Memory B cell (primary cell): ENCODE measurements around the gene SYT3.
A peak's percentile ranks its signal among the peaks of the same experiment; 100 is the strongest.

Experiments
- ATAC-seq: fragments of 150-1000 bp; cut with Tn5 transposase; 2 replicates; pipeline ENCODE4 v1.10.0; 2021; ENCODE audit warnings: low read depth, mild to moderate bottlenecking, moderate library complexity
- DNase-seq, 2 donors: peaks; one replicate each; pipeline ENCODE4 v3.0.0; 2022; ENCODE audit warnings: low spot score in 2 of 2
- H3K27ac Mint-ChIP-seq: one replicate; pipeline ENCODE4 v1.8.0; 2022; ENCODE audit warnings: mild to moderate bottlenecking, moderate library complexity, mixed read lengths
- H3K27me3 Mint-ChIP-seq: one replicate; pipeline ENCODE4 v1.8.0; 2022; ENCODE audit warnings: mixed read lengths
- H3K36me3 Mint-ChIP-seq: one replicate; pipeline ENCODE4 v1.8.0; 2022; ENCODE audit warnings: mild to moderate bottlenecking, mixed read lengths
- H3K4me1 Mint-ChIP-seq: one replicate; pipeline ENCODE4 v1.8.0; 2022; ENCODE audit warnings: mixed read lengths
- H3K4me3 Mint-ChIP-seq: one replicate; pipeline ENCODE4 v1.8.0; 2022; ENCODE audit warnings: mild to moderate bottlenecking, moderate library complexity, mixed read lengths
- H3K9me3 Mint-ChIP-seq: one replicate; pipeline ENCODE4 v1.8.0; 2022; ENCODE audit warnings: mixed read lengths

Gene SYT3

DNA sequence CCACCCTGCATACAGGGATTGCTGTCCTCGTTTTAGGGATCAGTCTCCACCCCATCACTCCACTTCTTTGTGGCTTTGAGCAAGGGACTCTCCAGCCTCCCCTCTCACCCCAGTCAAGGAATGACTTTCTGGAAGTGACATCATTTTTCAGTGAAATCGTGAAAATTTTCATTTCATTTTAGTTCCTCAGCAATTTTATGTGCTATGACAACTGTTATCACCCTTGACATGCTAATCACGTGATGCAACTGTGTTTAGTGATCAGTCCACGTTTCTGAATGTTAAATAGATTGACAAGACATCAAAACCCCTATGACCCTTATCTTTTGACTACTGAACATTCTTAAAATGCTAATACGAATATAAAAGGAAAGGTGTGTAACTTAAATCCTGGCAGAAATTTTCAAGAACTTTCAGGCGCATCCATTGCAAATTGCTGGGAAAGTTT, 17.6 kb upstream of the SYT3 start:
- Mint-ChIP-seq H3K9me3 (peaks cover 23% of the 10 kb centered on the region), H3K27me3 (peaks cover 44% of the 10 kb centered on the region), H3K27ac (no peak overlapping the region), H3K36me3 (peaks cover 19% of the 10 kb centered on the region), H3K4me3 (no peak overlapping the region), H3K4me1 (peaks cover 15% of the 10 kb centered on the region)
- ATAC-seq (no peak), DNase-seq (no peak)

- Mint-ChIP-seq H3K9me3 (peaks cover 20% of the 10 kb centered on the region), H3K4me3 (no peak overlapping the region), H3K27ac (no peak overlapping the region), H3K4me1 (peaks cover 11% of the 10 kb centered on the region), H3K36me3 (peaks cover 11% of the 10 kb centered on the region), H3K27me3 (peaks cover 34% of the 10 kb centered on the region)
- DNase-seq, result no peak
- no peak for ATAC-seq
Measured at GRCh38 chr19:50654882-50655281, 15.2 kb upstream of the SYT3 start.

DNA sequence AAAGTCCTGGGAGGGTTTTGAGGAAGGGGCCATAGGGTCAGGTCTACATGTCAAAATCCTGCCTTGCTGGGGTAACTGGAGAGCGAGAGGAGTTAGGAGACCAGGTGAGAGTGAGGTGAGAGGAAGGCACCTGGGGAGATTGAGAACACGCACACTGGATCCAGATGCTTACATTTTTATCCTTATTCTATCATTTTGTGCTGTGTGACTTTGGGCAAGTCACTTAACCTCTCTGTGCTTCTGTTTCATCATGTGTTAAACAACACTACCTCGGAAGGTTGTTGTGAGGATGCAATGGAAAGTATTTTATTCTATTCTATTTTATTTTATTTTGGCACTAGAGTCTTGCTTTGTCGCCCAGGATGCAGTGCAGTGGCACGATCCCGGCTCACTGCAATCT, 13.0 kb upstream of the SYT3 start:
- Mint-ChIP-seq H3K36me3 (peaks cover 10% of the 10 kb centered on the region), H3K27ac (no peak overlapping the region), H3K27me3 (peaks cover 32% of the 10 kb centered on the region), H3K4me3 (no peak overlapping the region), H3K4me1 (peaks cover 2% of the 10 kb centered on the region), H3K9me3 (peaks cover 18% of the 10 kb centered on the region)
- DNase-seq (no peak), ATAC-seq (no peak)

DNA sequence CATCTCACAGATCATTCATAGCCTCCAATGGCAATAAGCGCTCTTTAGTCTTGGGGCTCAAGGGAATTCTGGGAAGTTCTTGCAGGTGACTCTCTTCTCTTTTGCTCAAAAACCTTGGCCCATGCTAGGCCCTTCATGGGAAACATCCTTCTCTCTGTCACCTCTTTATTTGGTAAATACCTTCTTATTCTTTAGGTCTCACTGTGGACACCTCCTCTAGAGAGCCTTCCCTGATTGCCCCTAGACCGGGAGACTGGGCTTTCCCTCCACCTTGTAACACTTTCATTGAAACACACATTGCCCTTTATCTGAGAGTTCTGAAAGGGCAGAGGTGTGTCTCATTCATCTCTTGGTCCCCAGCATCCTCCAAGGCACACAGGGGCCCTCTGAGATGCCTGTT, 11.5 kb upstream of the SYT3 start:
- H3K4me3 Mint-ChIP-seq, result no peak overlapping the region
- ATAC-seq, result no peak
- peaks cover 10% of the 10 kb centered on the region for H3K36me3 Mint-ChIP-seq
- H3K27me3 Mint-ChIP-seq, result peaks cover 28% of the 10 kb centered on the region
- no peaks in the 10 kb centered on the region for H3K4me1 Mint-ChIP-seq
- DNase-seq, result no peak
- no peak overlapping the region for H3K27ac Mint-ChIP-seq
- H3K9me3 Mint-ChIP-seq, result peaks cover 18% of the 10 kb centered on the region

GRCh38 chr19:50649433-50650391, 10.0 kb upstream of the SYT3 start, which contains the start of gene C19orf81:
C19orf81 (plus strand) TSS chr19:50649445; CDS start chr19:50649445, 0 bp downstream.
- H3K4me3 Mint-ChIP-seq, result no peak within 1 kb of the TSS
- peaks cover 5% of the 10 kb centered on the region for H3K36me3 Mint-ChIP-seq
- no peaks in the 10 kb centered on the region for H3K4me1 Mint-ChIP-seq
- peaks cover 21% of the 10 kb centered on the region for H3K27me3 Mint-ChIP-seq
- no peak for DNase-seq
- peaks cover 10% of the 10 kb centered on the region for H3K9me3 Mint-ChIP-seq
- no peak within 1 kb of the TSS for H3K27ac Mint-ChIP-seq
- ATAC-seq, result no peak

DNA sequence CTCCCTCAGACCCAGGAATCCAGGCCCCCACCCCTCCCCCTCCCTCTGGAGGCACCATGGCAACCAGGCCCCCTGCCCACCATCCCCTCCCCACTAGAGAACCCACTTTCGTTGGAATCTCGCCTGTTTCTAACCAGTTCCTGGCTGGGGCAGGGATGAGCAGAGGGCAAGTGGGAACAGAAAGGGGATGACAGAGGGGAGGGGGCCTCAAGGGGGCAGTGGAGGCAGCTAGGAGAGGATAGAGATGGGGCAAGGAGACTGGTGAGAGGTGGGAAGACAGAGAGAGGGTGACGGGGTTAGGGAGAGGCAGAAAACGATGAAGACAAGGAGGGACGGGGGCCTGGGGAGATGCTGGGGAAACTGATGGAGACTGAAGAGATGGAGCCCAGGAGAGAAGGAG, 9.0 kb upstream of the SYT3 start:
- H3K27me3 Mint-ChIP-seq, result peaks cover 19% of the 10 kb centered on the region
- no peak for DNase-seq
- peaks cover 4% of the 10 kb centered on the region for H3K36me3 Mint-ChIP-seq
- H3K4me3 Mint-ChIP-seq, result no peak overlapping the region
- no peaks in the 10 kb centered on the region for H3K4me1 Mint-ChIP-seq
- H3K27ac Mint-ChIP-seq, result no peak overlapping the region
- no peak for ATAC-seq
- H3K9me3 Mint-ChIP-seq, result peaks cover 9% of the 10 kb centered on the region

DNA sequence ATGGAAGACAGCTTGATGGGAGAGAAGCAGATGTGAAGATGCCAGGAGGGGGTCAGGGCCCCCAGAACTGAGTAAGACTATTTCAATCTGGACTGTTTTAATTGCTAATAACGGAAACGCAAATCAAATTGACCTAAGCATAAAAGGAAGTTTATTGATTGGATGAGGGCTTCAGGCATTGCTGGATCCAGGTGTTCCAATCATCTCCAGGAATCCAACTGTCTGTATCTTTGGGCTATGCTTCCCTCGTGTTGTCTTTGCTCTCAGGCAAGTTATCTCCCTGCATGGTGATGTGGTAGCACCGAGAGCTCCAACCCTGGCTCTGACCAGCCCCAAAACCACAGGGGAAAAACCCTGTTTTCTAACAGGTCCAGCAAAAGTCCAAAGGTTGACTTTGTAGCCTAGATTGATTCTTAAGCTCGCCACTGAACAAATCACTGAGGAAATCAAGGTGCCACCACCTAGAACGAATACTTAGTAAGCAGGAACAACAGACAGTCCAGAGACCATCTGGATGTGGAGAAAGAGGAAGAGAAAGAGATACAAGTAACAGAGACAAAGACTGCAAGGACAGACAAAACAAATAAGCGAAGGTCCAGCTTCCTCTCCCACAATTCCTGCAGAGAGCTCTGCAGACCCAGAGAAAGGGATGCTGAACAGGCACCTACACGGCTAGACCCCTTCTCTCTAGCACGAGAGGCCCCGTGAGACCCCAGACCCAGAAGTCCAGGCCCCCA, 8.4 kb upstream of the SYT3 start:
- H3K36me3 Mint-ChIP-seq, result peaks cover 4% of the 10 kb centered on the region
- peaks cover 16% of the 10 kb centered on the region for H3K27me3 Mint-ChIP-seq
- H3K4me3 Mint-ChIP-seq, result no peak overlapping the region
- ATAC-seq, result no peak
- no peak for DNase-seq
- no peaks in the 10 kb centered on the region for H3K4me1 Mint-ChIP-seq
- H3K27ac Mint-ChIP-seq, result no peak overlapping the region
- peaks cover 9% of the 10 kb centered on the region for H3K9me3 Mint-ChIP-seq

DNA sequence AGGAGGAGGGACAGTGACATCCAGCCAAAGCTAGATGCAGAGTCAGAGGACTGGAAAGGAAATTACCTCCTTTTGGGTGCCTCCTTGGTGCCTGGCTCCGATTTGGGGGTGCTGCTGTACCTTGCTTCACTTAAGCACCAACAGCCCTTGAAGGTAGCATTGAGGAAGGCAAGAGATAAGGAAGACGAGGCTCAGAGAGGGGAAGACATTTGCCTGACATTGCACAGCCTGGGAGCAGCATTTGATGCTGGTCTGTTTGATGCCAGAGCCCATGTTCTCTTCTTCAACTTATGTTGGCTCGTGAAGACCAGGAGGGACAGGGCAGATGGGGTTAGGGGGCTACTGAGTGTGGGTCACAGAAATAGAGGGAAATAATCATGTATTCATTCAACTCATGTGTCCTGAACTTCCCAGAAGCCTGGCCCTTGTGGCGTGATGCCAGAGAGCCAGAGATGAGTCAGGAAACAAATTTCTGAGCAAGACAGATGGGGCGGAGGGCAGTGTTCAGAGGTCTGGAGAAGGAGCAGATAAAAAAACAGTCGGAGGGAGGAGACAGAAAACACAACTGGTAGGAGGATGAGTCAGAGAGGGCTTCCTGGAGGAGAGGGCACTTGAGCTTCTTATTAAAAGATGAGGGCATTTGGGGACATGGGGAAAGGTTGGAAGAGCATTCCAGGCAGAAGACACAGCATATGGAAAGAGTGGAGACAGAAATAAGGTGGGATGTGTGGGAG, 6.6 kb upstream of the SYT3 start:
- no peak for ATAC-seq
- DNase-seq, result no peak
- Mint-ChIP-seq H3K4me1 (no peaks in the 10 kb centered on the region), H3K36me3 (peaks cover 4% of the 10 kb centered on the region), H3K27ac (no peak overlapping the region), H3K27me3 (peaks cover 14% of the 10 kb centered on the region), H3K9me3 (peaks cover 8% of the 10 kb centered on the region), H3K4me3 (no peak overlapping the region)

DNA sequence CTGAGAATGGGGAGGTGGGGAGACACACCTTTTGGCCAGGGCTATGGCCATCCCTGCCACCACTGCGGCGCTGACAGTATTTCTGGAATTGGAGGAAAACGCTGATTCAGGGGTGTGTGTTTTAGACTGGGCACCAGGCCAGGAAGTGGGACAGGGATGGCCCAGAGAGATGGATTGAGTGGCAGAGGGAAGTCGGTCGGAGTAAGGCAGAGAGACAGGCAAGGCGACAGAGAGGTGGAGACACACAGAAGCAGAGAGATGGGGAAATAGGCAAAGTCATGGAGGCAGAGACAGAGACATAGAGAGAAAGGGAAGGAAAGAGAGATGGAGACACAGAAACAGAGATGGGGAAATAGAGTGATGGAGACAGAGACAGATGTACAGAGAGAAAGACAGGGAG, 5.4 kb upstream of the SYT3 start:
- DNase-seq (no peak), ATAC-seq (no peak)
- H3K4me1 Mint-ChIP-seq, result no peaks in the 10 kb centered on the region
- H3K27ac Mint-ChIP-seq, result no peak overlapping the region
- H3K27me3 Mint-ChIP-seq, result peaks cover 13% of the 10 kb centered on the region
- peaks cover 4% of the 10 kb centered on the region for H3K36me3 Mint-ChIP-seq
- H3K4me3 Mint-ChIP-seq, result no peak overlapping the region
- peaks cover 7% of the 10 kb centered on the region for H3K9me3 Mint-ChIP-seq

GRCh38 chr19:50644315-50644915, 4.7 kb upstream of the SYT3 start:
- DNase-seq, result no peak

GRCh38 chr19:50640368-50640767, 687 bp upstream of the SYT3 start:
- no peak overlapping the region for H3K27ac Mint-ChIP-seq
- H3K4me1 Mint-ChIP-seq, result peaks cover 9% of the 10 kb centered on the region
- no peak overlapping the region for H3K4me3 Mint-ChIP-seq
- H3K9me3 Mint-ChIP-seq, result peaks cover 4% of the 10 kb centered on the region
- DNase-seq (no peak), ATAC-seq (no peak)
- peaks cover 10% of the 10 kb centered on the region for H3K36me3 Mint-ChIP-seq
- H3K27me3 Mint-ChIP-seq, result peaks cover 25% of the 10 kb centered on the region

More at GRCh38 chr19:50644315-50644915, 4.7 kb upstream of the SYT3 start:
- Mint-ChIP-seq H3K27me3 (peaks cover 8% of the 10 kb centered on the region), H3K4me1 (no peaks in the 10 kb centered on the region), H3K27ac (no peak overlapping the region), H3K9me3 (peaks cover 2% of the 10 kb centered on the region), H3K36me3 (peaks cover 2% of the 10 kb centered on the region), H3K4me3 (no peak overlapping the region)
- ATAC-seq, result no peak

DNA sequence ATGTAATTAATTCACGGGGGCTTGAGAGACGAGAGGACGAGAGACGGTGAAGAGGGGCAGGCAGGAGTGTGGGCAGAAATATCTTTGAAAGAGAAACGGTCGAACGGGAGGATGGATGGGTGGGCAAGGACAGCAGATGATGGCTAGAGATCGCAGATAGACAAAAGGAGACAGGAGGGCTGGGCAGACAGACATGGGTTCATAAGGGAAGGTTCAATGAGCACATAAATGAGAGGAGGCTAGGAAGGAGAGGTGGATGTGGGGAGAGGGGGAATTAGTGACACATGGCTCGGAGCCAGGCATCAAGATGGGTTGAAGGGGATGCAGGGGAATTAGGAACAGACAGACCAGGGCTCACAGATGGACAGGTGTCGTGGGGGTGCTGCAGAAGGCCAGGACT, 1.1 kb downstream of the SYT3 start:
- H3K4me3 Mint-ChIP-seq, result peak overlapping the region; percentile 16
- peaks cover 12% of the 10 kb centered on the region for H3K36me3 Mint-ChIP-seq
- no peak overlapping the region for H3K27ac Mint-ChIP-seq
- H3K4me1 Mint-ChIP-seq, result peaks cover 9% of the 10 kb centered on the region
- DNase-seq, result no peak
- H3K27me3 Mint-ChIP-seq, result peaks cover 25% of the 10 kb centered on the region
- H3K9me3 Mint-ChIP-seq, result peaks cover 5% of the 10 kb centered on the region
- ATAC-seq, result no peak

GRCh38 chr19:50636317-50637085, 3.2 kb downstream of the SYT3 start:
- Mint-ChIP-seq H3K36me3 (peaks cover 14% of the 10 kb centered on the region), H3K4me3 (no peak overlapping the region), H3K4me1 (peaks cover 9% of the 10 kb centered on the region), H3K27me3 (peaks cover 24% of the 10 kb centered on the region), H3K9me3 (peaks cover 5% of the 10 kb centered on the region), H3K27ac (no peak overlapping the region)
- DNase-seq (no peak), ATAC-seq (no peak)
